HG02885 (cell line): Measurements from ENCODE around the gene DNAH1.

Experiments
- ATAC-seq: cut with Tn5 transposase; IDR thresholded peaks from one replicate; pipeline ENCODE4 v1.9.1; 2021; ENCODE audit warnings: mild to moderate bottlenecking; ENCODE audit not compliant: unreplicated experiment, poor library complexity

The DNAH1 gene

DNA sequence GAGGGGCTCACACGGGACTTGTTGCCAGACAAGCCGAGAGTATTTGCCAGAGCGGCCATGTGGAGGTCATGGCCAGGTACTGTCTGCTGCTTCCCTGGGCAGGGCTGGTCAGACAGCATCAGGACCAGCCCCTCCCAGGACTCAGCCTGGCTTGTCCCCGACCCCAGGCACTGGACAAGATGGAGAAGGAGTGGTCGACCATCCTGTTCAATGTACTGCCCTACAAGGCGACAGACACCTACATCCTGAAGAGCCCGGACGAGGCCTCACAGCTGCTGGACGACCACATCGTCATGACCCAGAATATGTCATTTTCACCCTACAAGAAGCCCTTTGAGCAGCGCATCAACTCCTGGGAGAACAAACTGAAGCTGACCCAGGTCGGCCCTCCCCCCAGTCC, 38.6 kb downstream of the DNAH1 start:
- no peak for ATAC-seq

- ATAC-seq: no peak
Measured at GRCh38 chr3:52355526-52355925, 39.4 kb downstream of the DNAH1 start.

DNA sequence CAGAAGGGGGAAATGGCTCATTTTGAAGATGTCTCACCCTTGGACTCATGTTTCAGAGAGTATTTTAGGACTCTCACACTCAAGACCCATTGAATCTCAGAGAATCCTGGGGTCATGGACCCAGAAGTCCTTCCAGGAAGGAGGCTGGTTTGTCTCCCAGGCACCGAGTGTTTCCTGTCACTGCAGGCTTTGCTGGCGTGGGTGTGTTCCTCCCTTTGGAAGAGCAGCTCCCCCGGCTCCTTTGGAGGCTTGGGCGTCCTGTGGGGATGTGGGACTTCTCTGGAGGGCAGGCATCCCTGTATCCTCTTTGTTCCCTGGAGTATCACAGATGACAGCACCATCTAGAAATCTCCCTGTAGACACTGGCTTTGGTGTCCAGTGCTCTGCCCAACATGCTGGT, 40.0 kb downstream of the DNAH1 start:
- ATAC-seq: no peak

DNA sequence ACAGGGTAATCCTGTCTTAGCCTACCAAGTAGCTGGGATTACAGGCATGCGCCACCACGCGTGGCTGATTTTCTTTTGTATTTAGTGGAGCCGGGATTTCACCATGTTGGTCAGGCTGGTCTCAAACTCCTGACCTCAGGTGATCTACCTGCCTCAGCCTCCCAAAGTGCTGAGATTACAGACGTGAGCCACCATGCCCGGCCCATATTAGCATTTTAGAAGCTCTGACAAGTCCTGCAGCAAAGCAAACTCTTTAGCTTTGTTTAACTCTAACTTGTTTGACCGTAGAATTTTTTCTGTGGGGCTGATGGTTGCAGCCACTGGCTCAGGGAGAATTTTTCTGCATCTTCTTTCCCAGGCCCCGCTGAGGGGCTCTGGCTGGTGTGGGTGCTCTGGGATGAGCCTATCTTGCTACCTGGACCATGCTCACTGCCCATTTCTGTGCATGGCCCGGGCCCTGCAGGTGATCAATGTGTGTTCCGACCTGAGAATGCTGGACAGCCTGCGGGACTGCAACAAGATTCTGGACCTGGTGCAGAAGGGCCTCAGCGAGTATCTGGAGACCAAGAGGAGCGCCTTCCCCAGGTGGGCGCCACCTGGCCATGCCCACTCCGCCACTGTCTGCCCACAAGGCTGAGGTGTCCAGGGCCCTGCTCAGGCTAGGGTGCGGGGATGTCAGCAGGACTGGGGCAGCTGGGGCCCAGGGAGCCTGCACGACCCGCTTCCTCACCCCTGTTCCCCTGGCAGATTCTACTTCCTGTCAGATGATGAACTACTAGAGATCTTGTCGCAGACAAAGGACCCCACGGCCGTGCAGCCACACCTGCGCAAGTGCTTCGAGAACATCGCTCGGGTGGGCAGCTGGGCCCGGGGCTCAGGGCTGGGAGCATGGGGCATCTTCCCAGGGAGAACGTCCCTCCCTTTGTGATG, 41.3 kb downstream of the DNAH1 start:
- no peak for ATAC-seq

DNA sequence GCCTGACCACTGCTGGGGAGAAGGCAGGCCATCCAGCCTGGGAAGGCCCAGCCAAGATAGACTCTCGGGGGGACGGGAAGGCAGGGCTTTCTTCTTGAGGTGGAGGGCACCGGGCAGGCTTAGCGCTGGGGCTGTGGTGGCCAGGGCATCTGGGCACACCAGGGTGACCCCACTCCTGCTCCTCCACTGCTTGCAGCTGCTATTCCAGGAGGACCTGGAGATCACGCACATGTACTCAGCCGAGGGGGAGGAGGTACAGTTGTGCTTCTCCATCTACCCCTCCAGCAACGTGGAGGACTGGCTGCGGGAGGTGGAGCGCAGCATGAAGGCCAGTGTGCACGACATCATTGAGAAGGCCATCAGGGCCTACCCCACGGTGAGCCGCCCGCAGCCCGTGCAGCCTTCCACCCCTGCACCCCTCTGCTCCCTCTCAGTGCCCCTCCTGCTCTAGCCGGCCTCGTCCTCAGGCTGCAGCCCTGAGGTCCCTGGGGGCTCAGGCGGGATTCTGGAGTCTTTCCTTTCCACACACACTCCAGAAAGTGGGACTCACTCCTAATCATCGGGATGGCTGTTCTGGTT, 42.3 kb downstream of the DNAH1 start:
- no peak for ATAC-seq

GRCh38 chr3:52359116-52359855, 43.2 kb downstream of the DNAH1 start:
- no peak for ATAC-seq

GRCh38 chr3:52361011-52361410, 44.9 kb downstream of the DNAH1 start:
- no peak for ATAC-seq

DNA sequence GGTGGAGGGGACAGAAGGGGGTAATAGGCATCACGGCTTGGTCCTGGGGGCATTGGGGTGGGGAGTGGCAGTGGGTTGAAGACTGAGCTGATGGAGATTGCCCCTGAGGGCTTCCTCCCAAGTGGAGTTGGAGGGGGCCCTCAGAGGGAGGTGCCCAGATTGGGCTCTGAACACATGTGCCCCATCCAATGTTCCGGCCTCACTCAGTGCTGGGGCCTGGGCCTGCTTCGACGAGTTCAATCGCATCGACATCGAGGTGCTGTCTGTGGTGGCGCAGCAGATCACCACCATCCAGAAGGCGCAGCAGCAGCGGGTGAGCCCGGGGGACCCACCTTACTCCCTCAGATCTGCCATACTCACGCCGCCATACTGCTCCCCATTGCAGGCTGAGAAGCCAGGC, 45.3 kb downstream of the DNAH1 start:
- ATAC-seq: no peak

- no peak for ATAC-seq
Measured at GRCh38 chr3:52361898-52362297, 45.8 kb downstream of the DNAH1 start.

DNA sequence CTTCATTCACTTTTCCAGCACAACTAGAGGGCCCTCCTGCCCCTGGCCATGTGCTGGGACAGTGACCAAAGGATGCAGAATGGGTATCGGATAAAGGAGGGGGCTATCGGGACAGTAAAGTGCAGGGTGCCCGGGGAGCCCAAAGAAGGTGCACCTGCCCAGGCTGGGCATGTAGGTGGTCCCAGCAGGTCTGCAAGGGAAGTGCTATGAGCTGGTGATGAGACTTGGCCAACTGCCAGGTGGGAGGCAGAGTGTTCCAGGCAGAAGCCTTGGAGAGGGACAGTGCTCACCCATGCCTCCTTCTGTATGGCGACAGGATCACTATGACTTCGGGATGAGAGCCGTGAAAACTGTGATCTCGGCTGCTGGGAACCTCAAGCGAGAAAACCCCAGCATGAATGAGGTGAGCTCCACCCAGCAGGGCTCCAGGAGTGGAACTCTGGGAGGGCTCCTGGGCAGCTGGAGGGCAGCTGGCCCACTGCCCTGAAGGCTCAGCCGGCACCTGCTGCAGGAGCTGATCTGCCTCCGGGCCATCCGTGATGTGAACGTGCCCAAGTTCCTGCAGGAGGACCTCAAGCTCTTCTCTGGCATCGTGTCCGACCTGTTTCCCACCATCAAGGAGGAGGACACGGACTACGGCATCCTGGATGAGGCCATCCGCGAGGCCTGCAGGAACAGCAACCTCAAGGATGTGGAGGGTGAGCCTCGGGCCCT, 48.4 kb downstream of the DNAH1 start:
- ATAC-seq: no peak

DNA sequence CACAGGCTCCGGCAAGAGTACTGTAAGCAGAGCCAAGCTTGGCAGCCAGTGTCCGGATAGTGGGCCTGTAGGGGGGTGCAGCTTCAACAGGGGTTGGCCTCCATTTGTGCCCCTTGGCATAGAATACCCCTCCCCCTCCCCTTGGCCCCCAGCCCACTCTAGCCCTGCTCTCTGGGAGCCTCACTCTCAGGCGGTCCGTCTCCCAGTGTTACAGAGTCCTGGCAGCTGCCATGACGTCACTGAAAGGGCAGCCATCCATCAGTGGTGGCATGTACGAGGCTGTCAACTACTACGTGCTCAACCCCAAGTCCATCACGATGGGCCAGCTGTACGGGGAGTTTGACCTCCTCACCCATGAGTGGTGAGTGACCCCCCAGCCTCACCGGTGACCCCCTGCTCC, 50.4 kb downstream of the DNAH1 start:
- ATAC-seq: no peak

DNA sequence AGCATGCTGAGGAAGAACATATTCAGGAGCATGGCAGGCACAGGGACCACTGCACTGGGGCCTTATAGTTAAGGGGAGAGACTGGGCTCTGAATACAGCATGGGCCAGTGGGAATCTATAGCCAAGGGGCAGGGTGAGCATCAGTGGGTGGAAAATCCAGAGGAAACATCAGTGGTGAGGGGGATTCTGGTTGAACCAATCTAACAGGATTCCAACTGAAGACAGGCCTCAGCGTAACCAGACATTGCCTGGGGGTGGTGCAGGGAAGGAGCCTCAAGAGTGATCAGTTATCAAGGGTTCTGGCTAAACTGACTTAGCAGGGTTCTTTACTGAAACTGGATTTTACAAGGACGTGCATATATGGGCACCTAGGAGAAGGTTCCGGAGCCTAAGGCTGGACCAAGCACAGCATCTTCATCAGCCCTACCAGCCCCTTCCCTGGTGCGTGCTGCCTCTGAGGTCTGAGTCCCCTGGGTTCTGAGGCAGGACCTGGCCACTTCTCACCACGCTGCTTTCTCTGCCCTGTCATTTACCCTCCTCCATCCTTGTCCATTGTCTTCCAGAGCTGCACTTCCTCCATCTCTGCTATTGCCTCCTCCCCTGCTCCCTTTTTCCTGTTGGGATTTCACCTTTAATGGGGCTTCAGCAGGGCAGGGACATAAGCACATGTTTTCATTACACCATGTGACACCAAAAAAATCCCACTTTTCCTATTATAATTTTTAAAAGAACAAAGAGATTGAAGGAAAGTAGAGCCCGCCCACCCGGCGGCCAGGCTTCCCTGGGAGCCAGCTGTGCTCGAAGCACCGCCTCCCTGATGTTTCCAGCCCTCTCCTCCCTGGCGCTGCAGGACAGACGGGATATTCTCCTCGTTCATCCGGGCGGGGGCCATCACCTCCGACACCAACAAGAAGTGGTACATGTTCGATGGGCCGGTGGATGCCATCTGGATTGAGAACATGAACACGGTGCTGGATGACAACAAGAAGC, 52.1 kb downstream of the DNAH1 start:
- no peak for ATAC-seq

DNA sequence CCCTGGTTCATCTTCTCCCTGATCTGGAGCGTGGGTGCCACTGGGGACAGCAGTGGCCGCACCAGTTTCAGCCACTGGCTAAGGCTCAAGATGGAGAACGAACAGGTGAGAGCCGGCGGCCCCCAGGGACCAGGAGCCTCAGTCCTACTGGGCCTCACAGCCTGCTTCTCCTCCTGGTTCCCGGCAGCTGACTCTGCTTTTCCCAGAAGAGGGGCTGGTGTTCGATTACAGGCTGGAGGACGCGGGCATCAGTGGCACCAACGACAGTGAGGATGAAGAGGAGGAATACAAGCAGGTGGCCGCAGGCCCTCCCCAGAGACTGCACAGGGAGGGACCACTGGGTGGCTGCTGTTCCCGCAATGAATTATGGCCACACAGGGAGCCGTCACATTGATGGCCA, 54.4 kb downstream of the DNAH1 start:
- ATAC-seq: no peak

DNA sequence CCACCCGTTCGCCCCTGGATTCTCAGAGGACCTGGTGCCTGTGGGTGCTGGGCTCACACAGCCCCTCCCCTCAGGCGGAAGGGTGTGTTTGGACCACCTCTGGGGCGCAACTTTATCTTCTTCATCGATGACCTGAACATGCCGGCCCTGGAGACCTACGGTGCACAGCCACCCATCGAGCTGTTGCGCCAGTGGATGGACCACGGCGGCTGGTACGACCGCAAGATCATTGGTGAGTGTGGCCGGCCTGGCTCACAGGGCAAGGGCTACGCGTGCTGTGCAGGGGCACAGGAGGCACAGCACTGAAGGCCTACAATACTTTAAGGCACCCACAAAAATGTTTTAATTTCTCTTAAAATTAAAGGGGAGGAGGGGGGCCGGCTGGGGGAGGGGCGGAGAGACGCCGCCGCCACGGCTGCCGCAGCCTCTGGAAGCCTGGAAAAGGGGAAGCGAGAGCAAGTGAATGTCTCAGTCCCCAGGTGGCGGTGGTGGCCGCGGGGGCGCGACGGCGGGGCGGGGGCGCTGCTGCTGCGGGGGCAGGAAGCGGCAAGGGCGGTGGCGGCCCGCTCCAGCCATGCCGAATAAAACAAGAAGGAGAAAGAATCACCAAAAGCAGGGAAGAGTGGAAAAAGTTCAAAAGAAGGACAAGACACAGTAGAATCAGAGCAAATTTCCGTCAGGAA, 56.8 kb downstream of the DNAH1 start:
- no peak for ATAC-seq

DNA sequence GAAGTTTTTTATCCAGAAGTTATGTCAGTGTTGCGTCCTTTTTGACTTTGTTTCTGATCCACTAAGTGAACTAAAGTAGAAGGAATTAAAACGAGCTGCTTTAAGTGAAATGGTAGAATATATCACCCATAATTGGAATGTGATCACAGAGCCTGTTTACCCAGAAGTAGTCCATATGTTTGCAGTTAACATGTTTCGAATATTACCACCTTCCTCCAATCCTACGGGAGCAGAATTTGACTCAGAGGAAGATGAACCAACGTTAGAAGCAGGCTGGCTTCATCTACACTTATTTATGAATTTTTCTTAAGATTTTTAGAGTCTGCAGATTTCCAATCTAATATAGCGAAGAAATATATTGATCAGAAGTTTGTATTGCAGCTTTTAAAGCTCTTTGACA, 57.6 kb downstream of the DNAH1 start:
- no peak for ATAC-seq

DNA sequence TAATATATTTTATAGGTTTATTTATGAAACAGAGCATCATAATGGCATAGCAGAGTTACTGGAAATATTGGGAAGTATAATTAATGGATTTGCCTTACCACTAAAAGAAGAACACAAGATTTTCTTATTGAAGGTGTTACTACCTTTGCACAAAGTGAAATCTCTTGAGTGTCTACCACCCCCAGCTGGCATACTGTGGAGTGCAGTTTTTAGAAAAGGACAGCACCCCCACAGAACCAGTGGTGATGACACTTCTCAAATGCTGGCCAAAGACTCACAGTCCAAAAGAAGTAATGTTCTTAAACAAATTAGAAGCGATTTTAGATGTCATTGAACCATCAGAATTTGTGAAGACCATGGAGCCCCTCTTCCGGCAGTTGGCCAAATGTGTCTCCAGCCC, 58.1 kb downstream of the DNAH1 start:
- ATAC-seq: no peak

- no peak for ATAC-seq
Measured at GRCh38 chr3:52379610-52380009, 63.5 kb downstream of the DNAH1 start.

- no peak for ATAC-seq
Measured at GRCh38 chr3:52380023-52380422, 63.9 kb downstream of the DNAH1 start.

DNA sequence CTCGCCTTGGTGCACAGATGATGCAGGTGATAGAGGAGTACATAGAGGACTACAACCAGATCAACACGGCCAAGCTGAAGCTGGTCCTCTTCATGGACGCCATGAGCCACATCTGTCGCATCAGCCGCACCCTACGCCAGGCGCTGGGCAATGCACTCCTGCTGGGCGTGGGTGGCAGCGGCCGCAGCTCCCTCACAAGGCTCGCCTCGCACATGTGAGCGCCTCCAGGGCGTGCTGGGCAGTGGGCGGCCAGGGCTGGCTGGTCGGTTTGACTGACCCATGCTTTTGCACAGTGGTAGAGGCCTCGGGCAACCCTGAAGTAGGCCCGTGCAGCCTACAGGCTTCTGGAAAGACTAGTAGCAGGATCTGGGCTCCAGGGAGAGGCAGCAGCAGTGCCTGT, 65.5 kb downstream of the DNAH1 start:
- ATAC-seq: no peak
